ENCODE results near the gene C11orf87.

C11orf87 gene

GRCh38 chr11:109421981-109422869 is at the start of gene C11orf87:
Gene C11orf87, plus strand, starts transcription at chr11:109422190. Its CDS starts 1,444 bp downstream, at chr11:109423634.
- no peak for DNase-seq (ENCODE audit: low read depth)

GRCh38 chr11:109374032-109374431 is 48.0 kb upstream of the C11orf87 start:
- no peak for DNase-seq (ENCODE audit: low read depth)

DNA sequence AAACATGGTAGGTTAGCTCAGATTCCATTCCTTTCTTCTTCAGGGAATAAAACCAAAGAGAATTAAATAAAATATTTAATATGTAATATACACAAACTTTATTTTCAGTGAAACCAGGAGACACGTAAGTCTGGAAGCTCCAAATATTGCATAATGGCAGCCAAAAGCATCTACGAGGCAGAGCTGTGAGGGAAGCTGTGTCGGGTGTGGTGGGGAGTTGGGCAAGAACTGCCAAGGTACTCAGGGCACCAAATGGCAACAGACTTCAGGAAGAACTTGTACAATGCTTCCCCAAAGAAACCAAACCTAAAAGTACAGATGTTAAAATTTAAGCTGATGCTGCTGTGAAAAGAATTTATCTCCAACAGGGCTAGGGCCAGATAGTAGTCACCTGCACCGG is 47.5 kb upstream of the C11orf87 start:
- no peak for DNase-seq (ENCODE audit: low read depth)

- DNase-seq (ENCODE audit: low read depth): no peak
Observed at GRCh38 chr11:109377039-109377742, 44.8 kb upstream of the C11orf87 start.

DNA sequence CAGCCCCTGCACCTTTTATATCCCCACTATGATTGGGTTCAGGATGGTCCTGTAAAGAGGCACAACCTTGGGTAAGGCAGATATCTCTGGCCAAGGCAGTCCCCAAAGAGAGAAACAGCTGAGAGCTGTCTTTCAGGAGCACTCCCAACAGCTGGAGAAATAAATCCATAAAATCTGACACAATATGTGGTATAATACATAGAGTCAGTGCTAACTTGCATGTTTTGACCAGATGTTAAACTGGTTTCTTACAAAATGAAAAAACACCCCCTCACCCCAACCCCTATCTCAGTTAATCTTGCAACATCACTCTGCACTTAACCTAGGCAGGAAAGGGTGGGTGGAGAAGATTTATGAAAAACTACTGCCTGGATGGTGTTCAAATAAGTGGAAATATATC is 44.0 kb upstream of the C11orf87 start:
- no peak for DNase-seq (ENCODE audit: low read depth)

- no peak for DNase-seq (ENCODE audit: low read depth)
Observed at GRCh38 chr11:109383306-109383705, 38.7 kb upstream of the C11orf87 start.

- DNase-seq (ENCODE audit: low read depth): no peak
Observed at GRCh38 chr11:109384873-109385272, 37.1 kb upstream of the C11orf87 start.

- DNase-seq (ENCODE audit: low read depth): no peak
Observed at GRCh38 chr11:109388982-109389381, 33.0 kb upstream of the C11orf87 start.

DNA sequence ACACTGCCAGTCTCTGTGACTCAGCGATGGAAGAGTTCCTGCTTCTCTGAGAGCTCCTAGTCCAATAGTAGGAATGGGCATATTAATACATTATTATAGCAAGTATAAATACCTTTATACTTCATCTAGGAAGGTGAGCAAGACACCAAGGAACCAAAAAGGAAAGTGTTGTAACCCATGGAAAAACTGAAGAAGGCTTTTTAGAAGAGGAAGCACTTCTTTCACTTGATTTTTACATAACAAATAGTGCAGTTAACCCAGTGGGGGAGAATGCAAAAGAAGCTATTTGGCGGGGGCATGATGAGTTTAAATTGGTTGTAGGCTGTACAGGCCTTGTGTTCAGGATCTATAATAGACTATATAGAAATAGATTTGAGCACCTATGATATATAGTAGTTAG is 31.2 kb upstream of the C11orf87 start:
- no peak for DNase-seq (ENCODE audit: low read depth)

GRCh38 chr11:109401545-109401944 is 20.4 kb upstream of the C11orf87 start:
- DNase-seq (ENCODE audit: low read depth): no peak

- DNase-seq (ENCODE audit: low read depth): no peak
Observed at GRCh38 chr11:109405671-109406070, 16.3 kb upstream of the C11orf87 start.

GRCh38 chr11:109416601-109417000 is 5.4 kb upstream of the C11orf87 start:
- no peak for DNase-seq (ENCODE audit: low read depth)

GRCh38 chr11:109422870-109423465 is 978 bp downstream of the C11orf87 start:
- DNase-seq (ENCODE audit: low read depth): no peak

GRCh38 chr11:109423466-109424190 is 1.6 kb downstream of the C11orf87 start:
- DNase-seq (ENCODE audit: low read depth): no peak

- no peak for DNase-seq (ENCODE audit: low read depth)
Observed at GRCh38 chr11:109424901-109425300, 2.9 kb downstream of the C11orf87 start.

- no peak for DNase-seq (ENCODE audit: low read depth)
Observed at GRCh38 chr11:109425554-109425953, 3.6 kb downstream of the C11orf87 start.

GRCh38 chr11:109426442-109427240 is 4.7 kb downstream of the C11orf87 start:
- no peak for DNase-seq (ENCODE audit: low read depth)

DNA sequence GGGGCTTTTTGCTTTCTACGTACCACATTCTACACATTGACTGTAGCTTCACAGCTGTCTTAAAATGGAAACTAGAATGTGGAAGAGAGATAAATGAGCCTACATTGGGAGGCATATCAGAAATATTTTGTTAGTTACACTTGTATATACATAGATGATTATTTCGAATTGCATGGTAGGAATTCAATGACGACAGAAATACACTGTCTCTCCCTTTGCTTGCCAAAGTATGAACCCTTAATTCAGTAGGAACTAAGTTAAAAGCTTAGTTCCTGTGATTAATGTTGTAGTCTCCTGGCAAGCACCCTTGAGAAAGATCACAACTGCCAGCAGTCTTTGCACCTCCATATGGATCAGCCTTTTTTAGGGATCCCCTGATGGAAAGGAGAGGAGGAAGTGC is 10.1 kb downstream of the C11orf87 start:
- DNase-seq (ENCODE audit: low read depth): no peak

DNA sequence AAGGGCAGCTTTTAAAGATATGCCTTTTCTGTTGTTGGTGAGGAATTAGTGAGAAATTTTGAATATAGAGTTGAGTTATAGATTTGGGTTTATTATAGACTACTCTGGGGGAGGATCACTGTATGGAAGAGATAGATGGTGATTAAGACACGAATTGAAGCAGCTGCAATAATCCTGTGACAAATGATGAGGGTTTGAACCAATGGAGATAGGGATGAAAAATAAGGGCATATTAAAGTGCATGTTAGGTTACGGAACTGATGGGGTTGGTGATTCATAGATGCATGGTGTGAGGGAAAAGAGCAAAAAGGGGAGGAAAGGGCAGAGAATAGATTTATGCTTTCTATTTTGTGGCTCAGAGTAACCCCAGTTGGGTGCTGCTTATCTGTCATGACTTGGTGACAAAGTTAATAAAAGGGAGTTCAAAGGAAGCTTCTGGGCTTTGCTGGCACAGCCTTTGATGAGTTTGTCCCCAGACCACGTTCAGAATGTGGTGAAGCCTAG is 11.8 kb downstream of the C11orf87 start:
- no peak for DNase-seq (ENCODE audit: low read depth)

- no peak for DNase-seq (ENCODE audit: low read depth)
Observed at GRCh38 chr11:109435121-109435742, 13.2 kb downstream of the C11orf87 start.

GRCh38 chr11:109439684-109440083 is 17.7 kb downstream of the C11orf87 start:
- no peak for DNase-seq (ENCODE audit: low read depth)
